ENCODE measurements around the gene GPR158.

Gene GPR158

GRCh38 chr10:25498645-25499044 is 323.8 kb downstream of the GPR158 start:
- DNase-seq (ENCODE audit: low read depth in 2 of 2): no peak

DNA sequence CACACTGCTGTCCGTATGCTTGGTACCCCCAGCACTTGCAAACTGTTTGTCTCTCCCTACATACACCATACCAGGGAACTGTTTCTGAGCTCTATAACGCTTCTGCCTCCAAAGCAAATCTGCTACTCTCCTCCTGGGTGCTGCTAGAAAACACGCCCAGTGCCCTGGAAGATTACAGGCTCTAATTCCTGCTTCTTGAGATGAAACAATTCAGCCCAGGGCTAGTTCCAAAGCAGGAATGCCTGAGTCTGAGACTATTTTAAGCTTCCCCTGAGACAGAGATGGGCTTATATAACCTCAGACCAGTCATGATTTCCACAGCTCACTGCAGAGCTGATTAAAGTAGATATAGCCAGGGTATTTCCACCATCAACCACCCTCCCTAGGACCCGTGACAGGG is 327.1 kb downstream of the GPR158 start:
- no peak for DNase-seq (ENCODE audit: low read depth in 2 of 2)

GRCh38 chr10:25502453-25502852 is 327.7 kb downstream of the GPR158 start:
- DNase-seq (ENCODE audit: low read depth in 2 of 2): no peak

GRCh38 chr10:25504306-25504705 is 329.5 kb downstream of the GPR158 start:
- DNase-seq (ENCODE audit: low read depth in 2 of 2): no peak

GRCh38 chr10:25504838-25505237 is 330.0 kb downstream of the GPR158 start:
- no peak for DNase-seq (ENCODE audit: low read depth in 2 of 2)

- DNase-seq (ENCODE audit: low read depth in 2 of 2): no peak
Measured at GRCh38 chr10:25505466-25505865, 330.7 kb downstream of the GPR158 start.

DNA sequence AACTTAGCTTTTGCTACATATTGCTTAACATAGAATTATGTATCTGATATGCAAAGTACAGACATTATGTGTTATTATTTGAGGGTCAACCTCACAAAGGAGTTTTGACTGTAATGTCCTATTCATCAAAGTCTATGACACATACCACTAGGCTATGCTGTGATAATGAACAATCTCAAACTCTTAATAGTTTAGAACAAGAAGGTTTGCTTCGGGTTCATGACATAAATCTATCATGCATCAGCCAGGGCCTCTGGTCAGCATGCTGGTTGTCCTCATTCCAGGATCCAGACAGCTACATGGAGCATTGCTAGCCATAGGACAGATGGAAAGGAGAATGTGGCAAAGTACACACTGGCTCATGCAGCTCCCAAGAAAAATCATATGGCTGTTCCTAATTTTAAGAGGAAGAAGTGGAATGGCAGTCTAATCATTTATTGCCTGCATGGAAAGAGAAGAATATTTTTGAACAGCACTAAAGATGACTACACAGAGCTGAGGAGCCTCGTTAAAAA is 332.1 kb downstream of the GPR158 start:
- DNase-seq (ENCODE audit: low read depth in 2 of 2): no peak

GRCh38 chr10:25508112-25508815 is 333.5 kb downstream of the GPR158 start:
- no peak for DNase-seq (ENCODE audit: low read depth in 2 of 2)

DNA sequence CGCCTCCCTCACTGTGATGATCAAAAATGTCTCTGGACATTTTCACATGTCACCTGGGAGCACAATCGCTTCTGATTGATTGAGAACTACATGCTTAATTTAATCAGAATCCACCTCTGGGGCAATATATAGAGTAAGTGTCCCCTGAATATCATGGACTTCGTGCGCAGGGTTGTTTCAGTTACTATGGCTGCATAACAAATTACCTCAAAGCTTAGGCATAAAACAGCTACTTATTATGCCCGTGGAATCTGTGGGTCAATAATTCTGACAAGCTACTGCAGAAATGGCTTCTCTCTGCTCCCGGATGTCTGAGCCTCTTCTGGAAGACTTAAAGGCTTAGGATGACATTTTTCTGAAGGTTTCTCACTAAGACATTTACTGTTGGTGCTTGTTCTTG is 334.4 kb downstream of the GPR158 start:
- DNase-seq (ENCODE audit: low read depth in 2 of 2): no peak

DNA sequence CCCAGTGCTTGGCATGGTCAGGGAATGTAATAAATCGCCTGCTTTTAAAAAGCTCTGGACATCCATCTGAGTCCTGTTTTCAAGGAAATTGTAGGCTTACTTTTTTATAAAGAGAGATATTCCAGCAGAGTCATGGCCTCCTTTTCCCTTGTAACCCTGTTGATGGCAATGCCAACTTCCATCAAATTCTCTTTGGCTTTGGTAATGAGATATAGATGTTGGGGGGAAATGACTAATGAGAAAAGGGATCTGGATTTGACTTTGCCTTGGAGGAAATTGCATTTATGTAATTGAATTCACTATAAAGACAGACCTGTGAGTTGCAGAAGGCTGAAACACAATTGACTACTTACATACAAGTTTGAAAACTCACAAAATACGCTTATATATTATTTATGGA is 347.5 kb downstream of the GPR158 start:
- DNase-seq (ENCODE audit: low read depth in 2 of 2): no peak

DNA sequence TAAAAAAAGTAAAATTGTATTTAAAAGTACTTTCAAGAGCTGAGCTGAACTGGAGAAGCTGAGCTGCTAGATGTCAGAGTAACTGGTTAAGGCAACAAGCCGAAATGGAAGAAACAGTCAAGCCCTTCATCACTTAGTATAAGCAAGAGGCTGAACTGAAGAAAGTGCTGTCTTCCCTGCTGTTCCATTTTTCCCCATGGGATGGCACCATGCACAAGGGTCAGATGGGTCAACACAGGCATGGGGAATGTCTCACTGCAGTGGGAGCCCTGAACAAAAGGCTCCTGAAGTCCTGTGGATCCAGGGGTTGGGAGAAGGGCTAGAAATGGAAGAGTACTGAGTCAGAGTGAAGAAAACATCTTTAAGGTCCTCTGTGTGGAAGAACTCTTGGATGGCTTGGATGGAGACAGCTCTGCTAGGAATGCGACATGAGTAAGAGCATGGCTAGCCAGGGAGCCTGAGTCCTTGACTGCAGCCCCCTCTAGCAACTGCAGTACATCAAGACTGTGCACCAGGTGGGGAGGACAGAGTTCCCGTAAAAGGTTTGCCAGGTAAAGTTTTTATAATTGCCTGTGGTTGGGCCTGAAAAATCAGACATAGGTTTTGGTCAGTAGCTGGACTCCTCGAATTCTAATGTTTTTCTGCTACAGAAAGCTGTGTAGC is 348.3 kb downstream of the GPR158 start:
- no peak for DNase-seq (ENCODE audit: low read depth in 2 of 2)

GRCh38 chr10:25530306-25530705 is 355.5 kb downstream of the GPR158 start:
- no peak for DNase-seq (ENCODE audit: low read depth in 2 of 2)

DNA sequence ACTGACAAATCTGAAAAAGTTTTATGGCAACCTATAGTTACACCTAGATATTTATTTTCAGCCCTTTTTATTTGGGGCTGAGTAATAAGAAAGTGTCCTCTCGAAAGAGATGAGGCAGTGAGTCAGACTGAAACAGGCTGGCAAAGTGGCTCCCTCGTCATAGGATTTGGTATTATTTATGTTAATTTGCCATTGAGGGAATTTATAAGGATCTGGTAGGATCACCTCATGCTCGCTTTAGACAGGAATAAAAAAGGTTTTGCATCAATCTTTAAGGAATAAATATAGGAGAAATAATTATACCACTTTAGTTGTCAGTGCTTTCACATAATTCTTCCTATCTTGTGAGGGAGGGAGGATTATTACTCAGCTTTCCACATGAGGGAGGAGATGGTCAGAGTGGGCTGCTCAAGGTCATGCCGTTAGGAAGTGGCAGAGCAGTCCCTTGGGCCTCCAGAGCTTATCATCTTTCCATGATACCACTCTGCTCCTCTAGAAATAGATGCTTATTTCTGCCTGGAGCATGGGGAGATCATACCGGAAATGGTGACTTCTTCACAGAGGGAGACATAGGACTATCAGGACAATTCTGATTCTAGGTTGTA is 356.8 kb downstream of the GPR158 start:
- DNase-seq (ENCODE audit: low read depth in 2 of 2): no peak

DNA sequence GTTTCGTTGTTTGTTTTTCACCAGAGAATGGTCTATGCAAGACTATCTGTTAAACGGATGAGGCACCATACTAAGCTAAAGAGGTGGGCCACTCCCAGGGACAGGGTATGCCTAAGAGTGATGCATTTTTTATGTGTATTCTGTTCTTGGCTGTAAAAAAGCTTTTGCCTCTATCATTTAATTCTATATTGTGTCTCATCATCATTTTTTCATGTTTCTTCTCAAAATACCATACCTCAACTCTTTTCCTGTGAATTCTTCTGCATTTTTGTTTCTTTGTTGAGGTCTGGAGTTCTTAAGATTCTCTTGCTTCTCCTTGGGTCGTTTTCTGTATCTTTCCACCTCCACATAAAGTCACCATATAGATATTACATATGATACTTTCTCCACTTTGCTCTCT is 357.4 kb downstream of the GPR158 start:
- no peak for DNase-seq (ENCODE audit: low read depth in 2 of 2)

GRCh38 chr10:25536027-25536426 is 361.2 kb downstream of the GPR158 start:
- no peak for DNase-seq (ENCODE audit: low read depth in 2 of 2)

GRCh38 chr10:25547382-25547781 is 372.6 kb downstream of the GPR158 start:
- no peak for DNase-seq (ENCODE audit: low read depth in 2 of 2)

DNA sequence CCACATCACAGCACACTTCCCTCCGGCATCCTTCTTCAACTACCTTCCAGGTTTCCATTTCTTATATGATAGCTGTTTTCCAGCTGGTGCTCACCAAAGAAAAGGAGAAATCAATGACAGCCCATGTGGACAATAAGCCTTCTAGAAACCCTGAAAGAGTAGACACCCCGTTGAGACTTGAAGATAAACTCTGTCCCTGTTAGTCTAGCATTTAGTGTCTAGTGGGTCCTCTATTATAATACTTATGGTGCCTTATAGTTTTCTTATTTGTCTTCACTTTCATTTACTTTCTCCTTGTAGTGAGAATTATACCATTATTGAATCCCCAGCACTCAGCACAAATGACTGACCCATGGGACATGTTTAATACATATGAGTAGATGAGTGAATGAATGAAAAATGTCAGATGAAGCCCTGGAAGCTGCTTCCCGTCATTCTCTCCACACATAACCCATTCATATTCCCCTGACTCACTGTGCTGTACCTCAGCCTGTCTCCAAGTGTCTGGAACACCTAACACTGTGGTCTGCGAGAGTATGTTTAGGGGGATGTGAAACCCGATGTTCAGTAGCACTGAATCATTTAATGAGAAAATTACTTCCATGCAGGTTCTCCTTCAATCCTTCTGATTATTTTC is 377.6 kb downstream of the GPR158 start:
- DNase-seq (ENCODE audit: low read depth in 2 of 2): no peak

- DNase-seq (ENCODE audit: low read depth in 2 of 2): no peak
Measured at GRCh38 chr10:25555865-25556264, 381.1 kb downstream of the GPR158 start.

GRCh38 chr10:25556457-25556856 is 381.7 kb downstream of the GPR158 start:
- DNase-seq (ENCODE audit: low read depth in 2 of 2): no peak

- DNase-seq (ENCODE audit: low read depth in 2 of 2): no peak
Measured at GRCh38 chr10:25557136-25557535, 382.3 kb downstream of the GPR158 start.

DNA sequence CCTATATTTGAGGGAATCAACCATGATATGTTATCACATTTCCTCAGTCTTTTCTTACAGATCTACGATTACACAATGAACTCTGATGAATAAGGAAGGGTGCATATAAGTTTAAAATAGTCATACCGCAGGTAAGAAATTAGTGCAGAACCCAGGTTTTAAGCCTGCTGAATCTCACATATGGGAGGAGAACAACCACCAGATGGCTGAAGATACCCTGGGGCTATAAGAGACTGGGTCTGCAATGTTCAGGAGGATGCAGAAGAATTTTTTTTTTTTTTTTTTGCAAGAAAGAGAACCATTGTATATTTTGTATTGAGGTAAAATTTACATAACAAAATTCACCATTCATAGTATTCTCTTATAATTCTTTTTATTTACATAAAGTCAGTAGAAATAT is 387.0 kb downstream of the GPR158 start:
- DNase-seq (ENCODE audit: low read depth in 2 of 2): no peak

DNA sequence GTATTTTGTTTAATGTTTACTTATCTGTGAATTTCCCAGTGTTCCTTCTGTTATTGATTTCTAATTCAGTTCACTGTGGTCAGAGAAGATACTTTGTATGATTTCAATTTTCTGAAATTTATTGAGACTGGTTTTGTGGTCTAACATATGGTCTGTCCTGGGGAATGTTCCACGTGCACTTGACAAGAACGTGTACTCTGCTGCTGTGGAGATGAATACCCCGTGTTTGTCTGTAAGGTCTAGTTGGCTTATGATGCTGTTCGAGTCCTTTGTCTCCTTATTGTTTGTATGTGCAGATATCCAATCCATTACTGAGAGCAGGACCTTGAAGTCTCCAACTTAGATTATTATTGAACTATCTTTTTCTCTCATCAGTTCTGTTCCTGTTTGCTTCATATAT is 387.7 kb downstream of the GPR158 start:
- DNase-seq (ENCODE audit: low read depth in 2 of 2): no peak

DNA sequence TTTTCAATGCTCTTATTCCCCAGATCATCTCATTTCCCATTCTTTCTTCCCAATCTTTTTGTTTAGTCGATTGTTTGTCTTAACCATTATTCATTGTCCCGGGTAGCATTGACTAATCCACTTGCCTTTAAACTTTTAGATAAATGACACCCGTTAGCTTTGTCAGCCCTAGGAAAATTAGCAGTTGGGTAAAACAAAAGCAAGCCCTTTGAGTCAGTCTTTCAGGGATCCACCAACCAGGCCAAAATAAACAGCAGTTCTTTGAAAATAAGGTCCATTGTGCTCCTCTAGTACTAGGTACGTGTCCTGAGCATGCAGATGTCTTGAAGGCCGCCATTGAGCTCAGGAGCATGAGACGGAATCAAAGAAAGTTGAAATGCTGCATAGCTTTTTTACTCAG is 389.6 kb downstream of the GPR158 start:
- DNase-seq (ENCODE audit: low read depth in 2 of 2): no peak

Data from stimulated activated CD4-positive, alpha-beta T cell treated with anti-CD3 and anti-CD28 coated beads, Interleukin-4, amount 100 ng/mL, for 48 hours (primary cell).